ENCODE measurements around the gene PTBP2.
"Not testable (repeated sequence)": the region's sequence is repeated elsewhere in the genome, so short reads cannot be mapped to it uniquely, and the experiment has no call there.

PTBP2 gene

DNA sequence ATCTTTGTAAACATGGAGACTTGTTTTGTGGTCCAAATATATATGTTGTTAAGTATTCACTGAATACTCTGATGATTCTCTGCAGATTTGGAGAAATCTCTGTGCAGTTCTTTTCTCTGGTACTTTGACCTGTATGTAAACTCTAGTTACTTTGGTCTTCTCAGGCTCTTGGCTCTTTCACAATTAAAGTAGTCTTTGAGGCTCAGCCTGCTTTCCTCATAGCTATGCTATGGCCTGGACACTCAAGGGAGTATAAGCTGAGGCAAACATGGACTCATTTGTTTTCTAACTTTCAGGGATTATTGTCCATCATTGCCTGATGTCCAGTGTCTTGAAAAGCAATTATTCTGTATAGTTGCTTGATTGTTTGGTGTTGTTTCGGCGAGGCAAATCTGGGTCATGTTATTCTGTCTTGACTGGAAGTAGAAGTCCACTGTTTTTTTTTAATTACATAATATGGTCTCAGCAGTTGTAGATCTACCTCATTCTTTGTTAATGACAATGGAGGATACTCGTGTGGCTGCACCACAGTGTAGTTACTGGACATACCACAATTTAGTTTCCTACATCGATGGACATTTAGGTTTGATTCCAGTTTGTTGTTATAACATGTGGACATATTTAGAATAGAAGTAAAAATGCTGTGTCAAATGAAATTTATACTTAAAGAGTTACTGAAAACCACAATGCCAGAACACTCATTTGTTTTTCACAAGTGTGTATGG lies 9.2 kb downstream of the PTBP2 start:
- DNase-seq: no peak

DNA sequence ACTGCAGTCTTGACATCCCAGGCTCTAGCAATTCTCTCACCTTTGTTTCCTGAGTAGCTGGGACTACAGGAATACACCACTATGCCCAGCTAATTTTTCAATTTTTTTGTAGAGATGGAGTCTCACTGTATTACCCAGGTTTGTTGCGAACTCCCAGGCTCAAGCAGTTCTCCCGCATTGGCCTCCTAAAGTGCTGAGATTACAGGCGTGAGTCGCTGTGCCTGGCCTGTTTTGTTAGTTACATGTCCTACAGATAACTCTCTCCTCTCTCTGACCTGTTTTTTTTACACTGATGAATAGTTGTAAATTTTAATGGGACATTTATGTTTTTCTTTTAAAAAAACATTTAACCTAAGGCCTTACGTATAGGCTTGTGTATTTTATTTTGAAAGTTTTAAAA lies 19.8 kb downstream of the PTBP2 start:
- no peak for DNase-seq

DNA sequence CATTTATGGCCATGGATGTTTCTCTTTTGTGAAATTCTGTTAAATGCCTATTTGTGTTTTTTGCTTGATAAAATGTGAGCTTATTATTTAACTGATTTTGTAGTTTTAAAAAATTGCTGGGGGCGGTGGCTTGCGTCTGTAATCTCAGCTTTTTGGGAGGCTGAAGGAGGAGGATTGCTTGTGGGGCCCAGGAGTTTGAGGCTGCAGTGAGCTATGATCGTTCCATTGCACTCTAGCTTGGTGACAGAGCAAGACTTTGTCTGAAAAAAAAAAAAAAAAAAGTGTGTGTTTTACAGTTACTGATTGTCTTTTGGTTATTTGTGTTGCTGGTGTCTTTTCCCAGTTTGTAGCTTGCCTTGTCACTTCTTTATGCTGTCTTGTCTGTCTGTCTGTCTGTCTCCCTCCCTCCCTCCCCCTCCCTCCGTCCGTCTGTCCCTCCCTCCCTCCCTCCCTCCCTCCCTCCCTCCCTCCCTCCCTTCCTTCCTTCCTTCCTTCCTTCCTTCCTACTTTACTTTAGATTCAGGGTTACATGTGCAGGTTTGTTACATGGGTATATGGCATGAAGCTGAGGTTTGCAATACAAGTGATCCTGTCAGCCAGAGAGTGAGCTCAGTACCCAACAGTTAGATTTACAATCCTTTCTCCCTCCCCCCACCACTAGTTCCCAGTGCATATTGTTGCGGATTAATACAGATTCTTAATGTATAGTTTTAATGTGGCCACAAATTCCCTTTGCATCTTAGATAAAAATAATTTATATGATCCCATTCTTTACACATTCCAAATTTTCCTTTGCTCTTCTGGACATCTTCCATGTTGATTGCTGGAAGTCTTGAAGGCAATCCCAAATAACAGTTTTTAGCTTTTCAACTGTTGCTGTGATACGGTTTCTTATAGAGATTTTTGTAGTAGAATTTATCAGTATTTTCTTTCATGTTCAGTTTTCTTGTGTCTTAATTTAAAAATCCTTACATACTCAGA lies 25.1 kb downstream of the PTBP2 start:
- no peak for DNase-seq

DNA sequence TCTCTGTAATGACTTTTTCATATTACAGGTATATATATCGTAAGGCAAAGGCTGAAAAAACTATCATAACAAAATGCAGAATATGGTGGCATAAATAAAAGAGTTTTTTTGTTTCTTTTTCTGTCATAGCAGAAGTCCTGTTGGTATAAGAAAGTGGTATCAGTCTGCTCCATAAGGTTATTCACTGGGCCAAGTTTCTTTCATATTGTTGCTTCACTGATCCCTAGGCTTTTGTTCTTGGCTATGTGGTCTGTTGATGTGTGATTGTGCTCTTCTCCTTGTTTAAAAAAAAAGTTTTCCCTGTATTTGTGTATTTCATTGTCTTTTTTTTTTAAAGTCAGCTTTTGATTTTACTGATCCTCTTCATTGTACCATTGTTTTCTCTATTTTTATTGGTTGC lies 26.0 kb downstream of the PTBP2 start:
- no peak for DNase-seq

DNA sequence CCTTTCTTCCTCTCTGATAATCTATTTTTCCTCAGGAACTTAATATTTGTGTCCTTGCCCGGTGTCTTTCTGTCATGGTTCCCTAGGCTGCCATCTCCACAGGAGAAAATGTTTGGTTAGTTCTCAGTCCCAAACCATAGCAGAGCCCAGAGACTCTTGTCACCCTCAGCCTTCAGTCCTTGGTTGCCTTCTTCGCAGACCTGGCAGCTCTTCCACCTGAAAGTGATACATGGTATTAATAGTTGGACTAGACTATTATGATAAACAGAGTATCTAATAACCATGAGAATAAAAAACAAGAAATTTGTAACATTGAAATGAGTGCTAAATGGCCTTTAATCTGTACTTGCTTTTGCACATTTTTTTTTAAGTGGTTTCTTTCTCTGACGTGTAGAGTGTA lies 26.5 kb downstream of the PTBP2 start:
- DNase-seq: no peak

DNA sequence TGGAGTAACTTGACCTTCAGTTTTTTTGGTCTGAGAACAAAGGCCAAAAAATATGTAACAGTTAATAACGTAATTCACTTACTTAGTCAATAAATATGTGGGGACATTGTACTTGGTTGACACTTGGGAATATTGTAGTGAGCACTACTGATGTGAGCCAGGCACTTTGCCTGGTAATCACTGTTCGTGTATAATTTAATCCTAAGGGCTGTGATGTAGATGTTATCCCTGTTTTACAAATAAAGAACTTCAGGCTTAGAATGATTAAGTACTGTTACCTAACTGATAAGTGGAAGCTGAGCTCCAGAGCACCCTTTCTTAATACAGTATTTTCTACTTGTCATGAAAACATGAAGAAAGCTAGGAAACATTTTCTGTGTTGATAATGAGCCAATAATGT lies 28.0 kb downstream of the PTBP2 start:
- no peak for DNase-seq

DNA sequence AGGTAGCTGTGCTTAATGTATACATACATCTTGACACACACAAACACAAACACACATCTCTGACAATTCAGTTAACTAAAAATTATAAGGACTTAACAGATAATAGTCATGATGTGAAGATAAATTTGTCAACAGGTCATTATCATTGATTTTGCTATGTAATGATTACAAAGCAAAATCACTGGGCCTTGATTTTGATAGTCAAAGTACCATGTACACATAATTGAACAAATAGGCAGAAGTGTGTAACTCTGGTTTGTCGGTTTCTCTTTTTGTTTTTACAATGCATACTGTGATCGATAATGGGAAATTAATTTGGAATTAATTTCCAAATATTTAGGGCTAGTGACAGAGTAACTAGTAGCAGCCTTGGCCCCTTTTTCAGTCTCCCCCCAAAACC lies 30.8 kb downstream of the PTBP2 start:
- no peak for DNase-seq

DNA sequence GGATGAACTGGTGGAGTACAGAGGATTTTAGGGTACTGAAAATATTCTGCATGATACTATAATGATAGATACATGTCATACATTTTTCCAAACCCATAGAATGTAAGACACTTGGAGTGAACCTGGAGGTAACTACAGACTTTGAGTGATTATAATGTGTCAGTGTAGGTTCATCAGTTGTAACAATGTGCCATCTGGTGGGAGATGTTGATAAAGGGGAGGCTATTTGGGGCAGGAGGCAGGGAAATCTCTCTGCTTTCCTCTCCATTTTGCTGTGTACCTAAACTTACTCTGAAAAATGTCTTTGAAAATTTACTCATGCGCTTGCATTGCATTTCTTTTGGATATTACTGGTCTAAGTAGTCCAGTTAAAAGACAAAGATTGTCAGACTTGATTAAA lies 35.2 kb downstream of the PTBP2 start:
- no peak for DNase-seq

DNA sequence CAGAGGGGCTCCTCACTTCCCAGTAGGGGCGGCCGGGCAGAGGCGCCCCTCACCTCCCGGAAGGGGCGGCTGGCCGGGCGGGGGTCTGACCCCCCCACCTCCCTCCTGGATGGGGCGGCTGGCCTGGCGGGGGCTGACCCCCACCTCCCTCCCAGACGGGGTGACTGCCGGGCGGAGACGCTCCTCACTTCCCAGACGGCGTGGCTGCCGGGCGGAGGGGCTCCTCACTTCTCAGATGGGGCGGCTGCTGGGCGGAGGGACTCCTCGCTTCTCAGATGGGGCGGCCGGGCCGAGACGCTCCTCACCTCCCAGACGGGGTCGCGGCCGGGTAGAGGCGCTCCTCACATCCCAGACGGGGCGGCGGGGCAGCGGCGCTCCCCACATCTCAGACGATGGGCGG lies 41.0 kb downstream of the PTBP2 start:
- DNase-seq: not testable (repeated sequence)

DNA sequence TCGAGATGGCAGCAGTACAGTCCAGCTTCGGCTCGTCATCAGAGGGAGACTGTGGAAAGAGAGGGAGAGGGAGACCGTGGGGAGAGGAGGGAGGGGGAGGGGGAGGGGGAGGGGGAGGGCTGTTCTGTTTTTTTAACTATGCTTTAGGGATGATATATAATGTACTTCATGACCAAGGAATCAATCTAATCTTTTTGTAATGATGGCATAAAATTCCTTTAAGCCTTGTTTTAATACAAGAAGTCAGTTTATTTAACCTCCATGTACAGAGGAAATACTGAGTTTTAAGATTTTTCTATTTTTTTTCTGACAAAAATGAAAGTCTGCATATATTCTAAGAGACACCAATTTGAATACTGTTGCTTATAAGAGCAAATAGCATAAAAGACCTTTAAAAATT lies 41.9 kb downstream of the PTBP2 start:
- no peak for DNase-seq

DNA sequence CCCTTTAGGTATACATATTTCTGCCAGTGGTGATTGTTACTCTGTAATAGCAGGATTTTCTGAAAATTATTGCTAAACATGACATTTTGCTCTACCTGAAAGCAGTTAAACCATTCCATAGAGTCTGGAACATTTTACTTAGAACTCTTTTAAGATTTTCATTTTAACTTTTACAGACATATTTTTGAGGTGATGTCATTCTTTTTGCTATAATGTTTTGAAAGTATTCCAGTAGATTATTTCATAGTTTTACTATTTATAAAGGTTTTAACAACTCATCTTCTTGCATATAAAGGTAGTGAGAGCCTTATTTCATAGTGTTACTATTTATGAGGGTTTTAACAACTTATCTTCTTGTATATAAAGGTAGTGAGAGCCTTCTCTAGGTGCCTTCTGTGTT lies 42.9 kb downstream of the PTBP2 start:
- DNase-seq: no peak

DNA sequence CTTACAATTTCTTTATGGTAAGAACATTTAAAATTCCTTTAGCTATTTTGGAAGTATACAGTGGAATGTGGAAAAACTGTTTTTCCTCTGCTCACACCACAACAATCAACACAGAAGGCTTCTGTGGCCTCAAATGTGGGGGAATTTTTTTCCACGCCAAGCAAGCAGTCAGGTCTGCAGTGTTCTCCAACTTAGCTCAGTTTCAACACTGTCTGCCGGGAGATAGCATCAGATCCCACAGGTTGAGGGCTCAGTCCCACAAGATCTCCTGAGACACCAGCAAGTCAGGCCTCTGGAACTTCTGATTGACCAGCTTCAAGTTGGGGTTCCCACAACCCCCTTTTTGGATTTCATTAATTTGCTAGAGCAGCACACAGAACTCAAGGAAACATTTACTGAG lies 50.3 kb downstream of the PTBP2 start:
- DNase-seq: no peak

DNA sequence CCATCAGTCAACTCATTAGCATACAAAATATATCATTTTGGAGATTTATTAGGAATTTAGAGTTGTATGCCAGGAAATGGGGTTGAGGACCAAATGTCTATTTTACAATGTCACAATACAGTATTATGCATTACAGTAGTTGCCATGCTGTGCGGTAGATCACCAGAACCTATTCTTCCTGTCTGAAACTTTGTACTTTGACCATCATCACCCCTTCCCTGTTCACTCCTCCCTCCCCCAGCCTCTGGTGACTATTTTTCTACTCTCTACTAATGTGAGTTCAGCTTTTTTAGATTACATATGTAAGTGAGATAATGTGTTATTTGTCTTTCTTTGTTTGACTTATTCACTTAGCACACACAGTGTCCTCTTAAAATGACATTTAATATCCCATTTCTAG lies 50.8 kb downstream of the PTBP2 start:
- no peak for DNase-seq

DNA sequence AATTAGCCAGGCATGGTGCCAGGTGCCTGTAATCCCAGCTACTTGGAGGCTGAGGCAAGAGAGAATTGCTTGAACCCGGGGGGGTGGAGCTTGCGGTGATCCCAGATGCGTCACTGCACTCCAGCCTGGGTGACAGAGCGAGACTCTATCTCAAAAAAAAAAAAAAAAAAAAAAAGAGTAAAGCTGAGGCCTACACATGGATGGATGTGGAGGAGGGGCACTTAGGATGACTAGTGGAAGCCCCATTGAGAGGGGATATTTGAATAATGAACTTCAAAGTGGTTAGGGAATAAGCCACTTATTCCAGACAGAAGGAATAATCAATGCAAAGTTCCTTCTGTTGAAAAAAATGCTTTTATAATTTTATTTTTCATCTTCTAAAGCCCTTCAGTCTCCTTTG lies 51.4 kb downstream of the PTBP2 start:
- DNase-seq: no peak

DNA sequence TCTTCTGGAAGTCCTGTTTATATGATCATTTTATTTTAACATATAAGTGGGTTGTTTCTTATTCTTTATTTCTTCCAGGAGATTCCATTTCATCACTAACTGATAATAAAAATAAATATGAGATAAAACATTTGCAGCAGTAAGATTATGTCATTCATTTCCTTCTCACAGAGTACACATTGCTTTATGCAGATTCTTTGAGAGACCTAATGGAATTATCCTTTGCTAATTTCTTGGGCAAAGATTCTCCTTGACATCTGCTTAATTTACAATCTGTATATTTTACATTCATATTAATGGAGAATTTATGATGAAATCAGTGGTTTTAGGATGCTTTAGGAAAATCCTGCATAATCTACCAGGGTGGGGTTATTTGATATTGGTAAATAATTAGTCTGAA lies 60.6 kb downstream of the PTBP2 start:
- no peak for DNase-seq

DNA sequence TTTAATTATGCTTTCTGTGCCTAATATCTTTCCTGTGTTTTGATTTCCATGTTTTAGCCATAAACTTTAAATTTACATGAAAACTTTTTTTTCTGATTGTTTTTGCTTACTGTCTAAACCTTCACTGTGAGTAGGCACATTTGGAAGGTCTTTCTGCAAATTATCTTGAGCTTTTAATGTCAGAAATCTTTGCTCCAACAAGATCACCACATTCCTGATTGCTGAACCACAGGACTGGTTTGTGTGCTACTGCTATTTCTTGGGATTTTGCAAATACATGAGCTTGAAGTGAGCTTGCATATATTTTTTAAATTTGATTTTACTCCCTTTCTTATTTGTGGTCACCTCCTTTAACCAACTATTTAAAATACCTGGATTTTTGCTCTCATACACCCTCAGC lies 61.3 kb downstream of the PTBP2 start:
- no peak for DNase-seq

DNA sequence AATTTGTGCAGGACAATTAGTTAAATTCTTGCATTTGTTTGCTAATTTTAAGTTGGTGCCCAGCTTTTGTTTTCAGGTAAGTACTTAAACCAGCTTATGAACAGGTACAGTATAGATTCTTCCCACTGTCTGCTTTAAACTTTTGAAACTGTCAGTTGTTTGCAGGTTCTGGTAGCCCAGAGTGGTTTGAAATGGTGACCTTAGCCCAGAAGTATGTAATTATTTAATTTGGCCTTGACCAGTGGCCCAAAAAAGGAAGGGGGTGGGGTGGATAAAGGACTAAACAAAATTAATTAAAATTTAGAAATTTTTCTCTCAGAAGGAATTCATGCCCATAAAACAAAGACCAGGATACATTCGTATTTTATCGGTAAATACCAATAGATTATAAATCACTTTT lies 69.0 kb downstream of the PTBP2 start:
- DNase-seq: no peak

DNA sequence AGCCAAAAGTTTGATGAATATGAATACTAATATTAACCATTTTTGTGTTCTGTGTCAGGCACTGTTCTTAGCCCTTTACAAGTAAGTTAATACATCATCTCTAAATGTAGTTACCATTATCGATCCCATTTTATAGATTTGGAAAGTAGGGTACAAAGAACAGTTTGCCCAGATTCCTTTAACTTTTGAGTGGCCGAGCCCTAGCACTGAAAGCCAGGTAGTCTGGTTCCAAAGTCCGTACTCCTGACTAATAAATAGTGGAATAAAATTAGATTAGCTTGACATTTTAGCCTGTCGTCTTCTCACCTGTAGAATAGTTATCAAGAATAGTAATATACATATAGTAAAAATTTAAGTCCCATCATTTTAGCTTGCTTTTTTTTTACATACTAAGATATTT lies 70.6 kb downstream of the PTBP2 start:
- DNase-seq: no peak

DNA sequence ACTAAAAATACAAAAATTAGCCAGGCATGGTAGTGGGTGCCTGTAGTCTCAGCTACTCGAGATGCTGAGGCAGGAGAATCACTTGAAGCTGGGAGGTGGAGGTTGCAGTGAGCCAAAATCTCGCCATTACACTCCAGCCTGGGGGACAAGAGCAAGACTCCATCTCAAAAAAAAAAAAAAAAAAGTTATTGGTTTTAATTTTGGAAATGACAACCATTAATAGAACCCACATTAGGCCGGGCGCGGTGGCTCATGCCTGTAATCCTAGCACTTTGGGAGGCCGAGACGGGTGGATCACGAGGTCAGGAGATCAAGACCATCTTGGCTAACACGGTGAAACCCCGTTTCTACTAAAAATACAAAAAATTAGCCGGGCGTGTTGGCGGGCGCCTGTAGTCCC lies 80.1 kb downstream of the PTBP2 start:
- DNase-seq: not testable (repeated sequence)

DNA sequence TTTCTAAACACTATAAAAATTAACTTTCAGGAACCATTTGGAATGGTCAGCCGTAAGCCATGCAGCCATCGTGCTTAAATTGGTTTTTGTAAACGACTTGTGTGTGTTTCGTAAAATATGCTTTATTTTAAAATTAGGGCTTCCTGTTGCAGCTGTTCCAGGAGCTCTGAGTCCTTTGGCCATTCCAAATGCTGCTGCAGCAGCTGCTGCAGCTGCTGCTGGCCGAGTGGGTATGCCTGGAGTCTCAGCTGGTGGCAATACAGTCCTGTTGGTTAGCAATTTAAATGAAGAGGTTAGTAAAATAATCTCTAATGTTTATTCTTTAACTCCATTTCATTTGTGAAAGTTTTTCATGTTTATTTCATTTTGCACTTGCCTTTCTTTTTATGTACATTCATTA lies 83.1 kb downstream of the PTBP2 start:
- DNase-seq: no peak

DNA sequence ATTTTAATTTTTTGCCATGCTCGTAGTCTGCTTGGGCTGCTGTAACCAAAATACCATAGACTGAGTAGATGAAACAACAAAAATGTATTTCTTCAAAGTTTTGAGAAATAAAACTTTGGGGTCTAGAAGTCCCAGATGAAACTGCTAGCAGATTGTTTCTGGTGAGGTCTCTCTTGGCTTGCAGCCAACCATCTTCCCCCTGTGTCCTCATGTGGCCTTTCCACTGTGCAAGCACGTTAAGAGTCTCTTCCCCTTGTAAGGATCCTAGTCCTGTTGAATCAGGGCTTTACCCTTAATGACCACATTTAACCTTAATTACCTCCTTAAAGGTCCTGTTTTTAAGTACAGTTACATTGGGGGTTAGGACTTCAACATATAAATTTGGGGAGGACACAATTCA lies 86.6 kb downstream of the PTBP2 start:
- no peak for DNase-seq

DNA sequence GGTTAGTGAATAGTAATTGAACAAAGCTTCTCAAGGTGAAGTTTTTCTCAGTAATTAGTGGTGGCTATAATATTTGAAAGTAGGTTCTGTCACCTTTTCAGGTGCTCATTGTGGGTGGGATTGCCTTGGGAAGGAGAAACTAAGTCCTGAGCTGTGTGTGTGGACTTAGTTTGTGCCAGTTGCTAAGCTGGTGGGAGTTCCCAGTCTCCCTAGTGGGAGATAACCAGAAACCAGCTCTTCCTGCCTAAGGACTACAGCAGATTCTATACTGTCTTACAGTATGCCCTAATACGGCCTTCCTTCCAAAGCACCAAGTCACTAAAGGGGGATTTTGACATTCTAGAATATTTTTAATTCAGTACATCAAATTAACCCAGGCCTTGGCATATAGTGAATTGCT lies 94.3 kb downstream of the PTBP2 start:
- no peak for DNase-seq

DNA sequence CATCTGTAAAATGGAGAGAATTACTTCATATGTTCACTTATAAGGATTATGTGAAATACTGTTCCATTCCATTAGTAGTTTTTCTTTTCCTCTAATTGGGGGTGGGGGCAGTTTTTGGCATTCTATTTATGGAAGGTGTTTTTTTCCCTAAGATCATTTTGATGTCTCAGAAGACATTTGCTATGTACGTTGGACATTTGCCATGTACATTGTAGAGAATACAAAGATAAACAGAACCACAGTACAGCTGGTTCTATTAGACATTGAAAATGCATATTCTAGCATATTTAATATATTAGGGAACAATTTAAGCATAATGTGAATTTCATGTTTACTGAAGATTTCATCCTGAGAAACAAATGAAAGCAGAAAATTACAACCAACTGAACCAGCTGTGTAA lies 98.5 kb downstream of the PTBP2 start:
- DNase-seq: no peak

DNA sequence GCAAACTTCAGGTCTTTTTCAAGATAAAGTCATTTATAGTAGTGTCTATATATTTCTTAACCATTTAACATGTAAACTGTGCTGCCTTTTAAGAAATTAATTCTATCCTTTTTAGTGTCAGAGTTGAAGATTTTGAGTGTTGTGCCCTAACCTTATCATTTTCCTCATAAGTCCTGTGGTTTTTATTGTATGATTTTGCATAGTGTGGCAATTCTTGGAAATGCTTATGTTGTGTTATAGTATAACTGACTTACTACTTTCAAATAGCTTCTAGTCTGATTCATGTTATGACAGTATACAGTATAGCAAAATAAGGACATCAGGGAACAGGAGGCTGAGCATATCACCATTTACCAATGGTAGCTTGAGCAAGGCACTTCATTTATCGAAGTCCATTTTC lies 99.1 kb downstream of the PTBP2 start:
- no peak for DNase-seq

Data from NCI-H187 (cell line).